DND-41 (cell line): ENCODE measurements around the gene CIAO3.

Experiments used
- EZH2 ChIP-seq: IDR thresholded peaks from 3 replicates; pipeline ENCODE4 v1.6.1; 2012; ENCODE audit warnings: borderline replicate concordance, low read depth, mild to moderate bottlenecking, moderate library complexity, low read length, inconsistent platforms; ENCODE audit not compliant: severe bottlenecking
- TF ChIP-seq, protein P1 (sequence below): IDR thresholded peaks from 2 replicates; pipeline ENCODE4 v1.5.1; 2012; ENCODE audit warnings: borderline replicate concordance, low read length, moderate library complexity, mild to moderate bottlenecking; ENCODE audit not compliant: poor library complexity, severe bottlenecking; ENCODE audit errors: extremely low read depth

DNA sequence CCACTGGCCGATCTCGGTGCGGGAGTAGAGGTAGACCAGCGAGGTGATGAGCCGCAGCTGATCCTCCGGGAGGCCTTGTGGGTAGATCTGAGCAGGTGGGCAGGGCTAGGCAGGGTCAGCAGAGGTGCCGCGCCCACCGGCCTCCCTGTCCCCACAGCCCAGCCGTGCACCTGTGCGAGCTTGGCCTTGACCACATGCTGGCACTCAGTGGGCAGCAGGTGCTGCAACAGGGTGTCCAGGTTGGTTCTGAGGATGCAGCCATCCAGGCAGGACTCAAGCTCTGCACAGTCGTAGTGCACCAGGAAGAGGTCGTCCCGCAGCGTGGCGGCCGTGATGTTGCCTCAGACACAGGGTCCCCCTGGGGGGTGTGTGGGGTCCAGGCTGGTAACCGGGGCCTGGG, 32.2 kb upstream of the CIAO3 start:
- TF ChIP-seq, protein P1, sequence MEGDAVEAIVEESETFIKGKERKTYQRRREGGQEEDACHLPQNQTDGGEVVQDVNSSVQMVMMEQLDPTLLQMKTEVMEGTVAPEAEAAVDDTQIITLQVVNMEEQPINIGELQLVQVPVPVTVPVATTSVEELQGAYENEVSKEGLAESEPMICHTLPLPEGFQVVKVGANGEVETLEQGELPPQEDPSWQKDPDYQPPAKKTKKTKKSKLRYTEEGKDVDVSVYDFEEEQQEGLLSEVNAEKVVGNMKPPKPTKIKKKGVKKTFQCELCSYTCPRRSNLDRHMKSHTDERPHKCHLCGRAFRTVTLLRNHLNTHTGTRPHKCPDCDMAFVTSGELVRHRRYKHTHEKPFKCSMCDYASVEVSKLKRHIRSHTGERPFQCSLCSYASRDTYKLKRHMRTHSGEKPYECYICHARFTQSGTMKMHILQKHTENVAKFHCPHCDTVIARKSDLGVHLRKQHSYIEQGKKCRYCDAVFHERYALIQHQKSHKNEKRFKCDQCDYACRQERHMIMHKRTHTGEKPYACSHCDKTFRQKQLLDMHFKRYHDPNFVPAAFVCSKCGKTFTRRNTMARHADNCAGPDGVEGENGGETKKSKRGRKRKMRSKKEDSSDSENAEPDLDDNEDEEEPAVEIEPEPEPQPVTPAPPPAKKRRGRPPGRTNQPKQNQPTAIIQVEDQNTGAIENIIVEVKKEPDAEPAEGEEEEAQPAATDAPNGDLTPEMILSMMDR: no peak
- no peak for TF ChIP-seq EZH2
